GDM1 (cell line): ENCODE data around the gene SUSD6.
"Not testable (repeated sequence)": the region's sequence is repeated elsewhere in the genome, so short reads cannot be mapped to it uniquely, and the experiment has no call there.

Experiments
- DNase-seq: peaks from one replicate; lab custom pipeline; 2025; lab: John Stamatoyannopoulos, UW

The SUSD6 gene

DNA sequence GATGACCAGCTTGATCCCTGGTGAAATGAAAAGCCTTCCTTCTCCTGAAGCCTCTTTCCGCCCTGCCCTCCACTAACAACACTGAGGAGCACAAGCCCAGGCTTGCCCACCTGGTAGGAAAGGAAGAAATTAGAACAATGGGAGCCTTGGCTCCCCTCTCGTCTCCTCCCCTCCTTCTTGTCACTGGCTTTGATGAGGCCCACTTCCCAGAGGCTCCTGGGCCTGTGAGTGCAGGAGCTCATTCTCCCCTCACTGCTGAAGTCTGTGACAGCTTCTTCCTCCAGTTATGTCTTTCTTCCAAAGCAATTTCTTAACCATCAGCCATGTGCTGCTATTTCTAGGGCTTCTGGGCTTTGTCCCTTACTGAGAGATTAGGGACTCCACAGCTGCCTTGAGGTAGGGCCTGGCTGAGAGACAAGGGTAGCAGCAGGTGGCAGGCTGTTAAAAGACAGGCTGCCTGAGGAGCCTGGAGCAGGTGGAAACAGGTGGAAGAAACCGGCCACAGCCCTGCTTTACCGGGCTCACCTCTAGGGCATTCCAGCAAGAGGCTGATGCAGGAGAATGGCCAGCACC, 101.9 kb downstream of the SUSD6 start:
- DNase-seq: no peak

- DNase-seq: no peak
Observed at GRCh38 chr14:69713993-69714679, 102.7 kb downstream of the SUSD6 start.

GRCh38 chr14:69715725-69716477, 104.5 kb downstream of the SUSD6 start:
- no peak for DNase-seq

GRCh38 chr14:69716478-69717187, 105.2 kb downstream of the SUSD6 start:
- DNase-seq: no peak

- DNase-seq: not testable (repeated sequence)
Observed at GRCh38 chr14:69718614-69719013, 107.2 kb downstream of the SUSD6 start.

GRCh38 chr14:69719501-69719951, 108.1 kb downstream of the SUSD6 start:
- DNase-seq: peak; percentile 63

GRCh38 chr14:69720912-69721311, 109.5 kb downstream of the SUSD6 start:
- no peak for DNase-seq

GRCh38 chr14:69726761-69727511, 115.5 kb downstream of the SUSD6 start:
- peak; percentile 58 for DNase-seq

DNA sequence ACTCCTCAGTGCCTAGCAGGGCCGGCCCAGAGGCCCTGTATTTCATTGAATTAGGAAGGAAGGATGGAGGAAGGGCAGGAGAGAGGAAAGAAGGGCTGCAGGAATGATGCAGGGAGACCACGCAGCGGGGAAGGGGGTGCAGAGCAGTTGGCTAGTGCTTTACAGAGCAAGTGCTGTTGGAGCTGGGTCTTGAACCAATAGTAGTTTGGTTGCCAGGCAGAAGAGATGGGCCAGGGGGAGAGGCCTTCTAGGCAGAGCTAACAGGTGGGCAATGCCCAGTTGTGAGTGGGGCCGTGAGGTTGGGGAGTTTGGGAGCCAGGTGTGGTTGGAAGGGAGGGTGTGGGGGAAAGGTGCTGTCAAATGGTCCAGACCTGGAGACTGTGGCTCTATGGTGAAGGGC, 116.5 kb downstream of the SUSD6 start:
- no peak for DNase-seq

GRCh38 chr14:69731919-69732598, 120.7 kb downstream of the SUSD6 start:
- DNase-seq: not testable (repeated sequence)

DNA sequence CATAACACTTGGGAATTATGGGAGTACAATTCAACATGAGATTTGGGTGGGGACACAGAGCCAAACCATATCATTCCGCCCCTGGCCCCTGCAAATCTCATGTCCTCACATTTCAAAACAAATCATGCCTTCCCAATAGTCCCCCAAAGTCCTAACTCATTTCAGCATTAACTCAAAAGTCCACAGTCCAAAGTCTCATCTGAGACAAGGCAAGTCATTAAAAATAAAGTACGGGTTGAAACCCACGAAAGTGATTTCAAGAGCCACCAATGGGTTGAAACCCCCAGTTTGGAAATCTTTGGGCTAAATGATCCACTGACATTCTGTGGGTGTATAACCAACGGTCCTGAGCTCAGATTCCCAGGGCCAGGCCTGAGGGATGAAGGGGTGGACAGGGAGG, 125.0 kb downstream of the SUSD6 start:
- DNase-seq: not testable (repeated sequence)

DNA sequence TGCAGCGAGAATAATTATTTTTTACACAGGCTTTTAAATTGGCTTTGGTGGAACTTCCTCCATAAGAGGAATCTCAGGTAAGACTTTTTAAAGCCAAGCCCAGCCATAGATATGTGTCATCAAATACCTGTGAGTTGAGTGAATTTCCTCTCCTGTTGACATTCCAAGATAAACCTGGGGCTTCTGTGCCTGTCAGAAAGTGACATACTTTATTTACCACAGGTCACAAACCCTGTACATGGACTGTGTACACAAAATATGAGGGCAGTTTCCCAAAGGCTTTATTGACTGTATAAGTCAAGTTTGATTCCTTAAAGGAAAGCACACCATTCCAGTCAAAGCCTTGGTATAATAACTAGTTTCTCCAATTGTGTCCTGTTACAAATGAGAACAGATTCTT, 129.7 kb downstream of the SUSD6 start:
- no peak for DNase-seq

DNA sequence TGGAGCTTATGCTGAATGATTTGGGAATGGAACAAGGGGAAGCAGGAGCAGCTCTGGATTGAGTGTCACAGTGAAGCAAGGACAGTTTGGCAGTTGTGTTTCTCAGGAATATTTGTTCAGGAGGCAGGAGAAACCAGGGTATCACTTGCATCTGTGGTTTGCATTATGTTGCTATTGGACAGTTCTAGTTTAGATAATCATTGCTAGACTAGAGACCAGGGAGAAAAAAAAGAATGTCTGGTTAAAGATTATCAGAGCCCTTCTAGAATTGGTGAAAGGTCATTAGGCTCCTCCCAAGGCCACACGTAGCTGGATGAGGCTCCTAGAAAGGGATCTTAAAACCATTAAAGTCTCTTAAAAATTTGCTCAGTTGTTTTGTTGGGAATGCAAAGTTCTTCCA, 138.6 kb downstream of the SUSD6 start:
- DNase-seq: no peak

- no peak for DNase-seq
Observed at GRCh38 chr14:69750495-69750894, 139.1 kb downstream of the SUSD6 start.

DNA sequence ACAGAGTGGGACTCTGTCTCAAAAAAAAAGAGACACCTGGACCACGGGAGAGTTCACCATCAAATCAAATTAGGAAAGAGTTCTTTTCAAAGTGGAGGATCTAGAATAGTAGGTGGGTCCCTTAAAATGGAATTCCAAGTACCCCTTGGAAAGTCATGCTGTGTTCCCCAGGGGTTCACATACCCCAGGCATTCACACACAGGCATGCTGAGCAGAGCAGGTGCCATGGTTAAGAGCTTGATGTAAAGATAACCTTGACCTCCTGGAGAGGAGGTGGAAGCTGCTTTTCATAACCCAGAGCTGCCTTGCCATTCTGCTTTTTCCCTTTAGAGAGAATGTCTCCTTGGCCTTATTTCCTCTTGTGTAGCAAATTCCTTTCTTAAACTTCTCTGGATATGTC, 141.4 kb downstream of the SUSD6 start:
- no peak for DNase-seq

GRCh38 chr14:69753860-69754259, 142.5 kb downstream of the SUSD6 start:
- no peak for DNase-seq

DNA sequence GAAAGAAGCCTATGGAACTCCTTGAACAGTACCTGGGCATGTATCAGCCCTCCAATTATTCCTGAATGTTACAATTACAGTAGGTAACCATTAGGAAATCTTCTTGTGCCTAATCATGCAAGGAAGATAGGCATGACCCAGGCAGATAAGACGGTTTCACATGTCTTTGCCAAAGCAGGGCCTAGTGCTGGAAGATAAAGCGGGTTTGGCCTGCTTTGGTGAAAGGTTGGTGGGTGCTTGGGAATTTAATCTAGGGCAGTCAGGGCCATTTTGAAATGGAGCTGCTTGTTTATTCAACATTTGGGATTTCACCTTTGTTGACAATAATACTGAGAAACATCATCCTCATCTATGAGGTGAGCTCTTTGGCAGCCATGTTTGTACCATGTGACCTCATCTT, 143.1 kb downstream of the SUSD6 start:
- no peak for DNase-seq

GRCh38 chr14:69755296-69755695, 143.9 kb downstream of the SUSD6 start:
- DNase-seq: no peak

DNA sequence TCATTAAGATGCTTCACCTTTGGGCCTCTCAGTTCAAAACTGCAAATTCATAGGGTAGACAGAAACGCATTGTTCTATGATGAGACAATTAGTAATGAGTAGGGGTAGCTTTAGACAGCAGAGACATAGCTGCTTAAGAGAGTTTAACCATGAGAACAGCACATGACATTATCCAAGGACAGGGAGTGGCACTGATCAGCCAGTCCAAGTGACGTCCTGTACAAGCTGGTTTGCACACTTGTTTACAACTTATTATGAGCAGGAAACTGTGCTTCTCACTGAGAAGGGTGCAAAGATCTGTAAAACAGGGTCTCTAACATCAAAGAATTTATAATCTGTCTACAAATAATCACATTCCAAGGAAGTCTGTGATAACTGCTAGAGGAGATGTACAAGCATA, 144.4 kb downstream of the SUSD6 start:
- no peak for DNase-seq

DNA sequence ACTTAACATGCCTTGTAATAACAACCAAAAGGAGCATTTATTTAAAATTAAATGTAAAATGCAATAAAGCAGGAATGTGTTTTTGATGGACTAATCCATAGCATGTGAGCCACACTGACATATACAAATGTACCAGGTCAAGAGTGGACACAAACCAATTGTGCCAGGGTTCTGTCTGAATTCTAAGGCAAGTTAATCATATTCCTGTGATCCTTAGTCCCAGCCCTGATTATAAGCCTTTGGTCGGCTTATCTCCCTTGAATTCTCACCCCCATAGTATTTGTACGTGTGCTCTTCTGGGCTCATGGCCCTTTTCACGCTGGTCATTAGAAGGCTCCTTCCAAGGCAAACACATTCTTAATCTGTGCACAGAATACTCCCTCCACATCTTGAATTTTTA, 144.9 kb downstream of the SUSD6 start:
- DNase-seq: no peak

GRCh38 chr14:69760810-69761209, 149.4 kb downstream of the SUSD6 start:
- DNase-seq: no peak
